HEK293 (cell line): Measurements from ENCODE around the gene FOXJ2.

Experiments used
- CTCF ChIA-PET: fragments of 350-600 bp; formaldehyde crosslinking; extraction: SDS; loops from one replicate; lab custom pipeline; 2021; ENCODE audit warnings: antibody characterized with exemption; lab: Yijun Ruan, JAX
- POLR2A ChIA-PET: fragments of 300-600 bp; formaldehyde crosslinking; extraction: SDS; loops from one replicate; lab custom pipeline; 2020; ENCODE audit warnings: antibody characterized with exemption, inconsistent platforms; lab: Yijun Ruan, JAX
- H3K27ac ChIP-seq: fragments of 200-500 bp; sonication (Bioruptor generic); 2 replicates; pipeline ENCODE4 v1.5.1; 2014; ENCODE audit warnings: low read depth, low read length, control low read depth, inconsistent platforms; ENCODE audit errors: extremely low read depth
- H3K36me3 ChIP-seq, 2 experiments: fragments of 200-500 bp in 1 of 2; sonication (Bioruptor generic) in 1 of 2; 1 replicate in 1 of 2; 2 replicates in 1 of 2; pipeline ENCODE4 v1.5.1; 2014 to 2017; ENCODE audit warnings: inconsistent platforms in 2 of 2, low read length in 2 of 2; ENCODE audit not compliant: control insufficient read depth in 2 of 2, insufficient read depth in 1 of 2
- H3K4me1 ChIP-seq: fragments of 200-500 bp; sonication (Bioruptor generic); 2 replicates; pipeline ENCODE4 v1.5.1; 2014; ENCODE audit warnings: mild to moderate bottlenecking, low read length, inconsistent platforms; ENCODE audit not compliant: control insufficient read depth, insufficient read depth
- H3K4me3 ChIP-seq: 2 replicates; pipeline ENCODE4 v1.5.1; 2011; ENCODE audit warnings: low read depth, mild to moderate bottlenecking, control low read depth, low read length, moderate library complexity
- H3K9me3 ChIP-seq: fragments of 200-500 bp; sonication (Bioruptor generic); 2 replicates; pipeline ENCODE4 v1.5.1; 2014; ENCODE audit warnings: low read depth, low read length, inconsistent platforms; ENCODE audit not compliant: control insufficient read depth, insufficient read depth
- CTCF ChIP-seq: fragments of 450-650 bp; formaldehyde crosslinking; IDR thresholded peaks from 2 replicates; pipeline ENCODE4 v1.5.1; 2016; ENCODE audit warnings: missing biosample characterization, missing genetic modification characterization
- PRDM2 ChIP-seq: fragments of 450-650 bp; formaldehyde crosslinking; IDR thresholded peaks from 2 replicates; pipeline ENCODE4 v1.5.1; 2016; ENCODE audit warnings: missing biosample characterization, missing genetic modification characterization, borderline replicate concordance
- REPIN1 ChIP-seq: fragments of 450-650 bp; formaldehyde crosslinking; IDR thresholded peaks from 2 replicates; pipeline ENCODE4 v1.5.1; 2017; ENCODE audit warnings: missing biosample characterization, missing genetic modification characterization, low read depth
- SP2 ChIP-seq: fragments of 450-650 bp; formaldehyde crosslinking; IDR thresholded peaks from 2 replicates; pipeline ENCODE4 v1.5.1; 2016; ENCODE audit warnings: missing biosample characterization, missing genetic modification characterization
- TRIM28 ChIP-seq: IDR thresholded peaks from 2 replicates; pipeline ENCODE4 v1.6.1; 2011; ENCODE audit warnings: low read length, control low read depth, borderline replicate concordance
- ZFP41 ChIP-seq: fragments of 450-650 bp; formaldehyde crosslinking; IDR thresholded peaks from 2 replicates; pipeline ENCODE4 v1.5.1; 2016; ENCODE audit warnings: missing biosample characterization, missing genetic modification characterization, borderline replicate concordance
- ZNF114 ChIP-seq: fragments of 450-650 bp; formaldehyde crosslinking; IDR thresholded peaks from 2 replicates; pipeline ENCODE4 v1.5.0; 2017; ENCODE audit warnings: missing biosample characterization, missing genetic modification characterization
- ZNF155 ChIP-seq: fragments of 450-650 bp; formaldehyde crosslinking; IDR thresholded peaks from 2 replicates; pipeline ENCODE4 v1.5.1; 2016; ENCODE audit warnings: missing biosample characterization, missing genetic modification characterization
- ZNF426 ChIP-seq: fragments of 450-650 bp; formaldehyde crosslinking; IDR thresholded peaks from 2 replicates; pipeline ENCODE4 v1.5.1; 2017; ENCODE audit warnings: missing biosample characterization, missing genetic modification characterization, mild to moderate bottlenecking, inconsistent platforms, moderate library complexity
- ZNF555 ChIP-seq: fragments of 450-650 bp; formaldehyde crosslinking; conservative IDR thresholded peaks from 2 replicates; pipeline ENCODE4 v1.5.1; 2017; ENCODE audit warnings: missing biosample characterization, mild to moderate bottlenecking, missing genetic modification characterization, inconsistent platforms
- ZNF571 ChIP-seq: fragments of 450-650 bp; formaldehyde crosslinking; IDR thresholded peaks from 2 replicates; pipeline ENCODE4 v1.5.0; 2017; ENCODE audit warnings: missing biosample characterization, missing genetic modification characterization
- ZNF596 ChIP-seq: fragments of 450-650 bp; IDR thresholded peaks from 2 replicates; pipeline ENCODE4 v1.5.0; 2018; ENCODE audit warnings: missing biosample characterization, mild to moderate bottlenecking, missing genetic modification characterization, moderate library complexity
- ZNF654 ChIP-seq: fragments of 450-650 bp; formaldehyde crosslinking; IDR thresholded peaks from 2 replicates; pipeline ENCODE4 v1.5.1; 2016; ENCODE audit warnings: low read depth, missing biosample characterization, missing genetic modification characterization
- ZNF707 ChIP-seq: fragments of 450-650 bp; formaldehyde crosslinking; IDR thresholded peaks from 2 replicates; pipeline ENCODE4 v1.5.1; 2016; ENCODE audit warnings: missing biosample characterization, missing genetic modification characterization
- ZNF791 ChIP-seq: fragments of 450-650 bp; formaldehyde crosslinking; IDR thresholded peaks from 2 replicates; pipeline ENCODE4 v1.5.1; 2016; ENCODE audit warnings: missing biosample characterization, missing genetic modification characterization
- ZNF830 ChIP-seq: fragments of 450-650 bp; IDR thresholded peaks from 2 replicates; pipeline ENCODE4 v1.5.0; 2018; ENCODE audit warnings: missing biosample characterization, missing genetic modification characterization, low read depth, mild to moderate bottlenecking, moderate library complexity
- ZSCAN30 ChIP-seq: fragments of 450-650 bp; IDR thresholded peaks from 2 replicates; pipeline ENCODE4 v1.5.1; 2018; ENCODE audit warnings: missing biosample characterization, mild to moderate bottlenecking, missing genetic modification characterization, moderate library complexity
- TF ChIP-seq, protein P1 (sequence below): fragments of 450-650 bp; IDR thresholded peaks from 2 replicates; pipeline ENCODE4 v1.5.1; 2018; ENCODE audit warnings: missing biosample characterization, missing genetic modification characterization
- TF ChIP-seq, protein P2 (sequence below): fragments of 450-650 bp; formaldehyde crosslinking; IDR thresholded peaks from 2 replicates; pipeline ENCODE4 v1.5.1; 2016; ENCODE audit warnings: missing biosample characterization, missing genetic modification characterization
- TF ChIP-seq, protein P3 (sequence below): fragments of 450-650 bp; formaldehyde crosslinking; IDR thresholded peaks from 2 replicates; pipeline ENCODE4 v1.5.1; 2016; ENCODE audit warnings: missing biosample characterization, missing genetic modification characterization, borderline replicate concordance
- TF ChIP-seq, protein P4 (sequence below): fragments of 450-650 bp; formaldehyde crosslinking; IDR thresholded peaks from 2 replicates; pipeline ENCODE4 v1.5.1; 2017; ENCODE audit warnings: missing biosample characterization, missing genetic modification characterization

Gene FOXJ2

GRCh38 chr12:8078398-8078797 is 45.9 kb downstream of the FOXJ2 start:
- no peak overlapping the region for H3K27ac ChIP-seq
- ChIA-PET CTCF (interaction anchor here (0.6 to 5.4 kb wide), 28 partner anchors 8 to 564 kb away, joined by 3 to 92 read pairs (median 5); partner anchors contain the start of genes C3AR1 and SLC2A3), POLR2A (interaction anchor here (1.3 to 1.4 kb wide), 2 partner anchors 51 to 145 kb away, joined by 6 read pairs; no protein-coding TSS in a partner anchor)
- TF ChIP-seq ZNF596 (tag by site-specific recombination) (no peak), ZNF426 (tag by site-specific recombination) (no peak), ZNF707 (tag by site-specific recombination) (no peak), ZNF555 (tag by site-specific recombination) (no peak), TRIM28 (no peak), ZNF571 (no peak), ZFP41 (tag by site-specific recombination) (no peak), ZNF654 (tag by site-specific recombination) (peak; percentile 63), PRDM2 (no peak), SP2 (no peak), ZNF155 (no peak), CTCF (tag by site-specific recombination) (peak; percentile 69), ZNF791 (no peak), ZNF114 (tag by site-specific recombination) (no peak), ZNF830 (tag by site-specific recombination) (no peak), REPIN1 (no peak), ZSCAN30 (no peak)
- TF ChIP-seq, protein P1, sequence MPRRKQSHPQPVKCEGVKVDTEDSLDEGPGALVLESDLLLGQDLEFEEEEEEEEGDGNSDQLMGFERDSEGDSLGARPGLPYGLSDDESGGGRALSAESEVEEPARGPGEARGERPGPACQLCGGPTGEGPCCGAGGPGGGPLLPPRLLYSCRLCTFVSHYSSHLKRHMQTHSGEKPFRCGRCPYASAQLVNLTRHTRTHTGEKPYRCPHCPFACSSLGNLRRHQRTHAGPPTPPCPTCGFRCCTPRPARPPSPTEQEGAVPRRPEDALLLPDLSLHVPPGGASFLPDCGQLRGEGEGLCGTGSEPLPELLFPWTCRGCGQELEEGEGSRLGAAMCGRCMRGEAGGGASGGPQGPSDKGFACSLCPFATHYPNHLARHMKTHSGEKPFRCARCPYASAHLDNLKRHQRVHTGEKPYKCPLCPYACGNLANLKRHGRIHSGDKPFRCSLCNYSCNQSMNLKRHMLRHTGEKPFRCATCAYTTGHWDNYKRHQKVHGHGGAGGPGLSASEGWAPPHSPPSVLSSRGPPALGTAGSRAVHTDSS: no peak
- TF ChIP-seq, protein P2, sequence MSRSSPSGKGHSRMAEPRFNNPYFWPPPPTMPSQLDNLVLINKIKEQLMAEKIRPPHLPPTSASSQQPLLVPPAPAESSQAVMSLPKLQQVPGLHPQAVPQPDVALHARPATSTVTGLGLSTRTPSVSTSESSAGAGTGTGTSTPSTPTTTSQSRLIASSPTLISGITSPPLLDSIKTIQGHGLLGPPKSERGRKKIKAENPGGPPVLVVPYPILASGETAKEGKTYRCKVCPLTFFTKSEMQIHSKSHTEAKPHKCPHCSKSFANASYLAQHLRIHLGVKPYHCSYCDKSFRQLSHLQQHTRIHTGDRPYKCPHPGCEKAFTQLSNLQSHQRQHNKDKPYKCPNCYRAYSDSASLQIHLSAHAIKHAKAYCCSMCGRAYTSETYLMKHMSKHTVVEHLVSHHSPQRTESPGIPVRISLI (tag by site-specific recombination): peak; percentile 86
- TF ChIP-seq, protein P3, sequence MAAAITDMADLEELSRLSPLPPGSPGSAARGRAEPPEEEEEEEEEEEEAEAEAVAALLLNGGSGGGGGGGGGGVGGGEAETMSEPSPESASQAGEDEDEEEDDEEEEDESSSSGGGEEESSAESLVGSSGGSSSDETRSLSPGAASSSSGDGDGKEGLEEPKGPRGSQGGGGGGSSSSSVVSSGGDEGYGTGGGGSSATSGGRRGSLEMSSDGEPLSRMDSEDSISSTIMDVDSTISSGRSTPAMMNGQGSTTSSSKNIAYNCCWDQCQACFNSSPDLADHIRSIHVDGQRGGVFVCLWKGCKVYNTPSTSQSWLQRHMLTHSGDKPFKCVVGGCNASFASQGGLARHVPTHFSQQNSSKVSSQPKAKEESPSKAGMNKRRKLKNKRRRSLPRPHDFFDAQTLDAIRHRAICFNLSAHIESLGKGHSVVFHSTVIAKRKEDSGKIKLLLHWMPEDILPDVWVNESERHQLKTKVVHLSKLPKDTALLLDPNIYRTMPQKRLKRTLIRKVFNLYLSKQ (tag by site-specific recombination): no peak
- TF ChIP-seq, protein P4, sequence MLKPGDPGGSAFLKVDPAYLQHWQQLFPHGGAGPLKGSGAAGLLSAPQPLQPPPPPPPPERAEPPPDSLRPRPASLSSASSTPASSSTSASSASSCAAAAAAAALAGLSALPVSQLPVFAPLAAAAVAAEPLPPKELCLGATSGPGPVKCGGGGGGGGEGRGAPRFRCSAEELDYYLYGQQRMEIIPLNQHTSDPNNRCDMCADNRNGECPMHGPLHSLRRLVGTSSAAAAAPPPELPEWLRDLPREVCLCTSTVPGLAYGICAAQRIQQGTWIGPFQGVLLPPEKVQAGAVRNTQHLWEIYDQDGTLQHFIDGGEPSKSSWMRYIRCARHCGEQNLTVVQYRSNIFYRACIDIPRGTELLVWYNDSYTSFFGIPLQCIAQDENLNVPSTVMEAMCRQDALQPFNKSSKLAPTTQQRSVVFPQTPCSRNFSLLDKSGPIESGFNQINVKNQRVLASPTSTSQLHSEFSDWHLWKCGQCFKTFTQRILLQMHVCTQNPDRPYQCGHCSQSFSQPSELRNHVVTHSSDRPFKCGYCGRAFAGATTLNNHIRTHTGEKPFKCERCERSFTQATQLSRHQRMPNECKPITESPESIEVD: no peak
- peaks cover 14% of the 10 kb centered on the region for H3K4me1 ChIP-seq
- no peak overlapping the region for H3K4me3 ChIP-seq
- H3K36me3 ChIP-seq: no peaks in the 10 kb centered on the region
- no peaks in the 10 kb centered on the region for H3K9me3 ChIP-seq
